HG02759 (cell line): ENCODE measurements around the gene PTDSS2.

Experiments used
- ATAC-seq: cut with Tn5 transposase; IDR thresholded peaks from one replicate; pipeline ENCODE4 v1.9.1; 2021; ENCODE audit warnings: mild to moderate bottlenecking, moderate library complexity; ENCODE audit not compliant: unreplicated experiment

The PTDSS2 gene

GRCh38 chr11:528166-528814 is 78.2 kb downstream of the PTDSS2 start:
- ATAC-seq = no peak

GRCh38 chr11:528815-529727 is 79.0 kb downstream of the PTDSS2 start:
- no peak for ATAC-seq

- no peak for ATAC-seq
Measured at GRCh38 chr11:529728-530411, 79.8 kb downstream of the PTDSS2 start.

GRCh38 chr11:530960-531831 is 81.1 kb downstream of the PTDSS2 start:
- no peak for ATAC-seq

GRCh38 chr11:531919-532526 is 81.9 kb downstream of the PTDSS2 start:
- no peak for ATAC-seq

GRCh38 chr11:532527-532985 is 82.5 kb downstream of the PTDSS2 start:
- no peak for ATAC-seq

- ATAC-seq = no peak
Measured at GRCh38 chr11:532986-533585, 83.0 kb downstream of the PTDSS2 start.

GRCh38 chr11:533586-534395 is 83.7 kb downstream of the PTDSS2 start:
- ATAC-seq = no peak

- ATAC-seq = peak; percentile 1
Measured at GRCh38 chr11:534396-535209, 84.5 kb downstream of the PTDSS2 start.

- no peak for ATAC-seq
Measured at GRCh38 chr11:535210-535518, 85.1 kb downstream of the PTDSS2 start.

GRCh38 chr11:535519-536454 is 85.7 kb downstream of the PTDSS2 start, which contains the start of gene HRAS:
HRAS (minus strand) TSS chr11:535576.
- ATAC-seq = peak; percentile 74

- peak; percentile 56 for ATAC-seq
Measured at GRCh38 chr11:536841-537621, 87.0 kb downstream of the PTDSS2 start, which contains the start of gene LRRC56. LRRC56 (plus strand) TSS chr11:537527; CDS start chr11:540685, 3,158 bp downstream.

- ATAC-seq = no peak
Measured at GRCh38 chr11:537622-538430, 87.7 kb downstream of the PTDSS2 start.

GRCh38 chr11:538431-539051 is 88.5 kb downstream of the PTDSS2 start:
- ATAC-seq = no peak

GRCh38 chr11:539971-540481 is 89.9 kb downstream of the PTDSS2 start:
- no peak for ATAC-seq
